Measurements from ENCODE around the gene ZC2HC1B. TPM values are rescaled to one million over a fixed set of nuclear protein-coding genes. Genes with fewer than 3 reads are reported as not detected.

ZC2HC1B gene
- total and polyA plus RNA-seq, 10 of the 15 experiments (the other 5 are each of a cell fraction or from before 2014, with no cell fraction given) = 0.09 to 0.36 (median 0.31) TPM; not detected in 5

GRCh38 chr6:143842461-143842901 lies 21.8 kb upstream of the ZC2HC1B start:
- H3K4me3 ChIP-seq = peak overlapping the region; percentile 88
- TF ChIP-seq MYB (IDR thresholded peaks at IDR 0.05; ENCODE audit: borderline replicate concordance, low read depth, low read length) (no peak), JUNB (IDR thresholded peaks at IDR 0.05) (no peak), CUX1 (IDR thresholded peaks at IDR 0.05; ENCODE audit: insufficient replicate concordance, low read depth, low read length) (no peak), ZNF217 (IDR thresholded peaks at IDR 0.05) (no peak), ZBTB4 (CRISPR knock-in tag; IDR thresholded peaks at IDR 0.05) (no peak), IRF4 (IDR thresholded peaks at IDR 0.05; ENCODE audit: low read depth, low read length) (0 out of 2 replicates have a peak, but pooled peaks have one; percentile 3), MLLT1 (IDR thresholded peaks at IDR 0.05) (peak; percentile 79; the same call in 1 of the 2 replicates), NR2C2 (IDR thresholded peaks at IDR 0.05; ENCODE audit: borderline replicate concordance, control insufficient read depth, insufficient read length, low read depth) (no peak)
- no peaks in the 10 kb centered on the region for H3K4me1 ChIP-seq (ENCODE audit: control insufficient read depth, insufficient read depth, low read length)
- ChIA-PET RAD21 (ENCODE audit: unreplicated experiment) (interaction anchor here (0.6 to 1.5 kb wide), 7 partner anchors 21 to 1427 kb away, joined by 3 to 4 read pairs (median 3); no protein-coding TSS in a partner anchor), POLR2A (interaction anchor here (0.6 to 1.8 kb wide), 3 partner anchors 10 to 959 kb away, joined by 3 to 4 read pairs (median 4); no protein-coding TSS in a partner anchor), CTCF (interaction anchor here (0.6 to 3.7 kb wide), 7 partner anchors 10 to 396 kb away, joined by 3 to 11 read pairs (median 3); no protein-coding TSS in a partner anchor), SMC1A (ENCODE audit: uncharacterized antibody, unreplicated experiment) (interaction anchor here (0.7 to 3.0 kb wide), 8 partner anchors 11 to 335 kb away, joined by 3 to 7 read pairs (median 4); no protein-coding TSS in a partner anchor)
- peaks cover 2 to 13% of the 10 kb centered on the region in 2 experiments for H3K36me3 ChIP-seq (ENCODE audit: control insufficient read depth in 2 of 2, insufficient read depth in 2 of 2, low read length in 1 of 2)
- H3K9me3 ChIP-seq (replicated peaks; ENCODE audit: control insufficient read depth, insufficient read depth, low read length) = no peaks in the 10 kb centered on the region; the same call in 2 of the 3 replicates
- intact Hi-C loops (cut with micrococcal nuclease; ENCODE audit: unreplicated experiment) (loop anchor here (5.0 kb wide), 3 partner anchors 265 to 390 kb away; partner anchors contain the start of genes ADAT2, FUCA2 and PEX3), in situ Hi-C loops (cut with MboI) (no loop called here)
- H3K27me3 ChIP-seq (replicated peaks in 1 of 2; ENCODE audit: control insufficient read depth in 2 of 2, insufficient read depth in 2 of 2, low read length in 1 of 2) = no peaks in the 10 kb centered on the region
- no peaks in the 10 kb centered on the region for H4K20me1 ChIP-seq (ENCODE audit: control insufficient read depth, insufficient read depth)
- H2AFZ ChIP-seq (ENCODE audit: control insufficient read depth, low read depth, low read length) = peak overlapping the region; percentile 91
- peak overlapping the region; percentile 75 for H3K4me2 ChIP-seq (ENCODE audit: control insufficient read depth, insufficient read depth)
- peak overlapping the region; percentile 93 for H3K9ac ChIP-seq (ENCODE audit: control insufficient read depth, insufficient read depth, low read length)
- DNase-seq (ENCODE audit: low read depth, low spot score) (no peak), ATAC-seq (peak; percentile 43; the same call in 2 of the 3 replicates), FAIRE-seq (no peak)
- TSS peak; percentile 99 for BruUV-seq (replicated peaks)
- H3K79me2 ChIP-seq (ENCODE audit: control insufficient read depth, insufficient read depth, low read length) = peaks cover 23% of the 10 kb centered on the region
- WGBS (ENCODE audit: insufficient coverage, insufficient replicate concordance, low lambda C conversion rate, missing lambda C conversion rate) = 78% methylated on average over 7 of the region's 7 CpGs
- H3K27ac ChIP-seq (ENCODE audit: control insufficient read depth, insufficient read depth) = peak overlapping the region; percentile 78
